GM23248 (cell line): ENCODE data around the gene ATP6AP1. TPM values are rescaled to one million over a fixed set of nuclear protein-coding genes. Genes with fewer than 3 reads are reported as not detected.

Source experiments
- DNase-seq: peaks from one replicate; pipeline ENCODE4 v3.0.0-alpha.2; 2015
- H2AFZ ChIP-seq: fragments of 200-600 bp; sonication (generic); 2 replicates; pipeline ENCODE4 v1.6.1; 2016; ENCODE audit warnings: antibody characterized with exemption
- H3F3A ChIP-seq: fragments of 200-600 bp; sonication (generic); 2 replicates; pipeline ENCODE4 v1.6.1; 2016; ENCODE audit warnings: mild to moderate bottlenecking, antibody characterized with exemption, mixed run types; ENCODE audit not compliant: insufficient read depth
- H3K27ac ChIP-seq: fragments of 200-600 bp; sonication (generic); 2 replicates; pipeline ENCODE4 v1.5.1; 2016; ENCODE audit warnings: mild to moderate bottlenecking
- H3K27me3 ChIP-seq: fragments of 200-600 bp; sonication (generic); replicated peaks from 2 replicates; pipeline ENCODE4 v1.6.1; 2016; ENCODE audit warnings: mild to moderate bottlenecking; ENCODE audit not compliant: insufficient read depth
- H3K36me3 ChIP-seq: fragments of 200-600 bp; sonication (generic); 2 replicates; pipeline ENCODE4 v1.6.1; 2016; ENCODE audit warnings: low read depth, mild to moderate bottlenecking
- H3K4me1 ChIP-seq: fragments of 200-600 bp; sonication (generic); 2 replicates; pipeline ENCODE4 v1.6.1; 2016; ENCODE audit warnings: mild to moderate bottlenecking; ENCODE audit not compliant: insufficient read depth
- H3K4me2 ChIP-seq: fragments of 200-600 bp; sonication (generic); one replicate; pipeline ENCODE4 v1.6.1; 2016; ENCODE audit warnings: mild to moderate bottlenecking; ENCODE audit not compliant: unreplicated experiment
- H3K4me3 ChIP-seq: fragments of 200-600 bp; sonication (generic); 2 replicates; pipeline ENCODE4 v1.5.1; 2016; ENCODE audit warnings: mild to moderate bottlenecking
- H3K79me2 ChIP-seq: fragments of 200-600 bp; sonication (generic); 2 replicates; pipeline ENCODE4 v1.6.1; 2016; ENCODE audit warnings: mild to moderate bottlenecking; ENCODE audit not compliant: insufficient read depth
- H3K9ac ChIP-seq: fragments of 200-600 bp; sonication (generic); 2 replicates; pipeline ENCODE4 v1.6.1; 2016; ENCODE audit warnings: mild to moderate bottlenecking
- H3K9me2 ChIP-seq: fragments of 200-600 bp; sonication (generic); 2 replicates; pipeline ENCODE4 v1.6.1; 2016; ENCODE audit warnings: mixed run types, mild to moderate bottlenecking, moderate library complexity; ENCODE audit not compliant: insufficient read depth
- H3K9me3 ChIP-seq: fragments of 200-600 bp; sonication (generic); one replicate; pipeline ENCODE4 v1.6.1; 2017; ENCODE audit warnings: low read depth
- H4K20me1 ChIP-seq: fragments of 200-600 bp; sonication (generic); 2 replicates; pipeline ENCODE4 v1.6.0; 2016; ENCODE audit not compliant: insufficient read depth
- EZH2 ChIP-seq: fragments of 200-600 bp; sonication (generic); IDR thresholded peaks from 2 replicates; pipeline ENCODE4 v1.6.1; 2018; ENCODE audit warnings: antibody characterized with exemption, mild to moderate bottlenecking; ENCODE audit not compliant: insufficient read depth, poor library complexity, severe bottlenecking
- EZH2phosphoT487 ChIP-seq: fragments of 200-600 bp; sonication (generic); IDR thresholded peaks from 2 replicates; pipeline ENCODE4 v1.6.1; 2018; ENCODE audit warnings: antibody characterized with exemption, moderate library complexity, mild to moderate bottlenecking, low read depth; ENCODE audit not compliant: insufficient read depth
- WGBS, 2 experiments: methylation state at CpG; one replicate each; pipeline ENCODE4 v1.1.6; 2015 to 2017; ENCODE audit warnings: low lambda C conversion rate in 2 of 2, low coverage in 1 of 2; ENCODE audit errors: missing lambda C conversion rate in 2 of 2; 5-methylcytosine and 5-hydroxymethylcytosine counted together
- in situ Hi-C: fragments of 300-500 bp; cut with MboI; formaldehyde crosslinking; loops from 2 replicates; pipeline ENCODE4 v1.15.0; 2020
- polyA plus RNA-seq: library from polyadenylated mRNA; unstranded; fragments of >200 nt; fragmentation: Nextera tagmentation; extraction: Ambion mirVana; gene quantifications from 2 replicates; pipeline ENCODE4 v1.2.1, GENCODE V29; 2016
- total RNA-seq: library from RNA; depleted of rRNA; stranded (reverse); fragments of >200 nt; shearing (Covaris generic); gene quantifications from 2 replicates; pipeline ENCODE4 v1.2.3, GENCODE V29; 2014

The ATP6AP1 gene
- total and polyA plus RNA-seq, 2 experiments from 2014 or later: 73.2 to 156 TPM

GRCh38 chrX:154413142-154413541 lies 15.3 kb upstream of the ATP6AP1 start:
- no peaks in the 10 kb centered on the region for H3K27me3 ChIP-seq
- no peak for TF ChIP-seq EZH2
- no peak for TF ChIP-seq EZH2phosphoT487
- no peaks in the 10 kb centered on the region for H3K9me3 ChIP-seq
- H2AFZ ChIP-seq: no peak overlapping the region
- in situ Hi-C loops: no loop called here
- H3K4me1 ChIP-seq: peaks cover 6% of the 10 kb centered on the region; the same call in 1 of the 2 replicates
- no peaks in the 10 kb centered on the region for H3F3A ChIP-seq
- H3K79me2 ChIP-seq: peaks cover 21% of the 10 kb centered on the region
- H4K20me1 ChIP-seq: no peaks in the 10 kb centered on the region
- no peak overlapping the region for H3K9ac ChIP-seq
- no peaks in the 10 kb centered on the region for H3K9me2 ChIP-seq
- H3K27ac ChIP-seq: no peak overlapping the region
- no peak overlapping the region for H3K4me2 ChIP-seq
- 37 to 43% methylated on average over 3 to 6 of the region's 8 CpGs for WGBS, 2 experiments
- no peaks in the 10 kb centered on the region for H3K36me3 ChIP-seq
- no peak overlapping the region for H3K4me3 ChIP-seq
- no peak for DNase-seq

GRCh38 chrX:154417157-154417556 lies 11.3 kb upstream of the ATP6AP1 start:
- 78 to 82% methylated on average over 5 to 7 of the region's 7 CpGs for WGBS, 2 experiments
- Histone ChIP-seq H3K4me1 (peaks cover 4% of the 10 kb centered on the region; the same call in 1 of the 2 replicates), H3K9me3 (no peaks in the 10 kb centered on the region), H3K27me3 (no peaks in the 10 kb centered on the region), H4K20me1 (no peaks in the 10 kb centered on the region), H2AFZ (no peak overlapping the region), H3K4me3 (no peak overlapping the region), H3K79me2 (no peaks in the 10 kb centered on the region), H3K9ac (no peak overlapping the region), H3K36me3 (no peaks in the 10 kb centered on the region), H3K27ac (no peak overlapping the region), H3F3A (no peaks in the 10 kb centered on the region), H3K4me2 (no peak overlapping the region), H3K9me2 (no peaks in the 10 kb centered on the region)
- in situ Hi-C loops: no loop called here
- no peak for TF ChIP-seq EZH2
- TF ChIP-seq EZH2phosphoT487: no peak
- no peak for DNase-seq

- no peaks in the 10 kb centered on the region for H3K9me3 ChIP-seq
- H3K4me2 ChIP-seq: no peak overlapping the region
- no peak overlapping the region for H2AFZ ChIP-seq
- H4K20me1 ChIP-seq: no peaks in the 10 kb centered on the region
- no peaks in the 10 kb centered on the region for H3K4me1 ChIP-seq
- no peaks in the 10 kb centered on the region for H3F3A ChIP-seq
- in situ Hi-C loops: no loop called here
- DNase-seq: no peak
- no peak overlapping the region for H3K4me3 ChIP-seq
- no peak overlapping the region for H3K9ac ChIP-seq
- 98 to 99% methylated on average over 8 of the region's 8 CpGs for WGBS, 2 experiments
- no peaks in the 10 kb centered on the region for H3K27me3 ChIP-seq
- no peak overlapping the region for H3K27ac ChIP-seq
- no peaks in the 10 kb centered on the region for H3K36me3 ChIP-seq
- H3K9me2 ChIP-seq: no peaks in the 10 kb centered on the region
- H3K79me2 ChIP-seq: no peaks in the 10 kb centered on the region
- no peak for TF ChIP-seq EZH2
- TF ChIP-seq EZH2phosphoT487: no peak
Measured at GRCh38 chrX:154419189-154419588, 9.3 kb upstream of the ATP6AP1 start.

DNA sequence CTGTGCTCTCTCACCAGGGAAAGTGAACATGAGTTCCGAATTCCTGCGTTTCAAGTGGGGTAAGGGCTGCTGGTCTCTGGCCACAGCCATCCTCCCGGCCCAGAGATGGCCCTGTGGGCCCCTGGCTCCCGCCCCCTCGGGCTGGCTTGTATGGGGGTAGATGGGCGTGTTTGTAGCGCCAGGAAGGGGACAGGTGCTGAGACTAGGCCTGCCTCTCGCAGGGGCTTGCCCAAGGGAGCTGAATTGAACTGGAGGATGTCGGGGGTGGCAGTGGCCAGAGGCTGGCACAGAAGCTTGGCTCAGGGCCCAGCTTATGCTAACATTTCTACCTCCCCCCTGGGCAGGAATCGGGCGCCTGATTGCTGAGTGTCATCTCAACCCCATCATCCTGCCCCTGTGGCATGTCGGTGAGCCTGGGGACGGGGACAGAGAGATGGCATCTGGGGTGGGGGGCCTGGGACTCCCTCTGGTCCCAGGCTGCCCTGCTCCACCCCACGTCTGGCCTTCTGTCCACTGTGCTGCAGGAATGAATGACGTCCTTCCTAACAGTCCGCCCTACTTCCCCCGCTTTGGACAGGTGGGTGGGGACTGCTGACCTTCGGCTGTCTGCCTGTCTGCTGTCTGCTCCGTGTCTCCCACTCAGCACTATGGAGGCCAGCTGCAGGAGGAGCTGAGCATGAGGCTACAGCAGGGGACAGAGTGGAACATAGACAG lies 8.6 kb upstream of the ATP6AP1 start:
- TF ChIP-seq EZH2phosphoT487: no peak
- no peak for TF ChIP-seq EZH2
- Histone ChIP-seq H3K36me3 (no peaks in the 10 kb centered on the region), H3K9me2 (no peaks in the 10 kb centered on the region), H3K79me2 (no peaks in the 10 kb centered on the region), H3K4me2 (no peak overlapping the region), H3F3A (no peaks in the 10 kb centered on the region), H3K4me1 (no peaks in the 10 kb centered on the region), H4K20me1 (no peaks in the 10 kb centered on the region), H2AFZ (no peak overlapping the region), H3K4me3 (no peak overlapping the region), H3K9ac (no peak overlapping the region), H3K27me3 (no peaks in the 10 kb centered on the region), H3K9me3 (no peaks in the 10 kb centered on the region), H3K27ac (no peak overlapping the region)
- 78 to 92% methylated on average over 5 to 14 of the region's 19 CpGs for WGBS, 2 experiments
- in situ Hi-C loops: no loop called here
- DNase-seq: no peak

GRCh38 chrX:154420402-154420756 lies 8.1 kb upstream of the ATP6AP1 start:
- Histone ChIP-seq H3K27me3 (no peaks in the 10 kb centered on the region), H3K79me2 (no peaks in the 10 kb centered on the region), H2AFZ (no peak overlapping the region), H3F3A (no peaks in the 10 kb centered on the region), H3K9ac (no peak overlapping the region), H3K4me1 (no peaks in the 10 kb centered on the region), H4K20me1 (no peaks in the 10 kb centered on the region), H3K4me2 (no peak overlapping the region), H3K4me3 (no peak overlapping the region), H3K36me3 (no peaks in the 10 kb centered on the region), H3K9me3 (no peaks in the 10 kb centered on the region), H3K9me2 (no peaks in the 10 kb centered on the region), H3K27ac (no peak overlapping the region)
- in situ Hi-C loops: no loop called here
- TF ChIP-seq EZH2phosphoT487 (no peak), EZH2 (no peak)
- DNase-seq: no peak
- WGBS, 2 experiments: 85 to 100% methylated on average over 1 to 10 of the region's 10 CpGs
